Psoas muscle (tissue), 8 donors: Measurements from ENCODE around the gene IPO8. TPM values are rescaled to one million over a fixed set of nuclear protein-coding genes. Genes with fewer than 3 reads are reported as not detected.

ENCODE experiments used
- ATAC-seq, 4 donors: fragments of 200-7000 bp; cut with Tn5 transposase; one replicate each; pipeline ENCODE4 v1.9.1; 2020; ENCODE audit warnings: moderate library complexity in 3 of 4, mild to moderate bottlenecking in 2 of 4
- DNase-seq, 2 donors: peaks; one replicate each; pipeline ENCODE4 v3.0.0-alpha.2; 2020
- H3K27ac ChIP-seq: fragments of 200-600 bp; one replicate; pipeline ENCODE4 v1.8.0; 2022
- H3K27me3 ChIP-seq, 3 donors: fragments of 200-600 bp in 1 of 3; one replicate each; pipeline versions ENCODE4 v1.6.1 to v1.8.0; 2013 to 2022; ENCODE audit warnings: low read length in 2 of 3, mild to moderate bottlenecking in 2 of 3, moderate library complexity in 1 of 3; ENCODE audit not compliant: insufficient read depth in 3 of 3
- H3K36me3 ChIP-seq, 2 donors: fragments of 200-600 bp in 1 of 2; one replicate each; pipeline versions ENCODE4 v1.6.1 to v1.8.0; 2013 to 2022; ENCODE audit warnings: low read depth in 1 of 2, mild to moderate bottlenecking in 1 of 2, moderate library complexity in 1 of 2; ENCODE audit not compliant: insufficient read depth in 1 of 2
- H3K4me1 ChIP-seq: fragments of 200-600 bp; one replicate; pipeline ENCODE4 v1.8.0; 2022
- H3K4me3 ChIP-seq: fragments of 200-600 bp; one replicate; pipeline ENCODE4 v1.8.0; 2022; ENCODE audit warnings: mild to moderate bottlenecking
- H3K9me3 ChIP-seq: fragments of 200-600 bp; one replicate; pipeline ENCODE4 v1.8.0; 2022
- CTCF ChIP-seq: fragments of 200-600 bp; IDR thresholded peaks from one replicate; pipeline ENCODE4 v1.8.0; 2022; ENCODE audit warnings: antibody characterized with exemption
- WGBS, 3 donors: extraction: QIAGEN DNeasy Blood & Tissue Kit; methylation state at CpG; one replicate each; pipeline versions ENCODE4 v1.1.6 to v1.1.7; 2013; 5-methylcytosine and 5-hydroxymethylcytosine counted together
- intact Hi-C, 2 donors: fragments of 100-400 bp; cut with DNase I; formaldehyde crosslinking; loops; one replicate each; pipeline versions ENCODE4 v1.11.0 to v1.14.2; 2022
- polyA plus RNA-seq, 3 donors: library from polyadenylated mRNA; stranded (reverse); fragments of 200-250 nt; gene quantifications; one replicate each; pipeline ENCODE4 v1.2.3, GENCODE V29; 2013
- total RNA-seq, 4 donors: library from RNA; stranded (reverse); fragmentation: NEBNext Ultra II Directional in 2 of 4; extraction: Animal tissue kit (Norgen Biotek cat#: 25700) in 2 of 4; gene quantifications; one replicate each; pipeline versions ENCODE4 v1.2.1 to v1.2.4, GENCODE V29; 2021 to 2023
- donor health status: healthy with polysubstance abuse.
- donor health status: DM: no; HTN: no; CAD: no; lungs with moderate emphysema.
- donor health status: Bipolar disorder and iron deficiency.
- donor health status: healthy.
- donor health status: DM: yes; HTN: yes; CAD: no.
- donor health status: DM: no; HTN: no; CAD: no.
- donor health status: DM: no; HTN: no; CAD: no.
- donor health status: DM: yes; HTN: yes; CAD: no.

IPO8 gene
- total and polyA plus RNA-seq, 7 donors, result 9.8 to 37.2 (median 22.8) TPM

- Histone ChIP-seq H3K36me3 (peaks cover 0 to 4% of the 10 kb centered on the region in 2 donors), H3K27me3 (no peaks in the 10 kb centered on the region), H3K4me3 (no peak overlapping the region), H3K27ac (no peak overlapping the region), H3K9me3 (no peaks in the 10 kb centered on the region), H3K4me1 (peaks cover 3% of the 10 kb centered on the region)
- ATAC-seq (no peak), DNase-seq (no peak)
- intact Hi-C loops, result no loop called here
- TF ChIP-seq CTCF, result no peak
- WGBS, 3 donors, result 75 to 77% (median 76%) methylated on average over 6 of the region's 6 CpGs
Observed at GRCh38 chr12:30700216-30700900, 4.7 kb upstream of the IPO8 start.

- 89 to 96% (median 90%) methylated on average over 12 of the region's 12 CpGs for WGBS, 3 donors
- DNase-seq, result no peak
- intact Hi-C loops, result loop anchor here (5.0 kb wide), 2 partner anchors 54 to 109 kb away; partner anchors contain the start of gene CAPRIN2 (in 1 of the 2)
- no peaks in the 10 kb centered on the region for H3K27me3 ChIP-seq
- H3K27ac ChIP-seq, result no peak overlapping the region
- no peak overlapping the region for H3K4me3 ChIP-seq
- H3K4me1 ChIP-seq, result peaks cover 15% of the 10 kb centered on the region
- no peaks in the 10 kb centered on the region for H3K9me3 ChIP-seq
- TF ChIP-seq CTCF, result no peak
- ATAC-seq, result no peak
- no peaks in the 10 kb centered on the region for H3K36me3 ChIP-seq
Observed at GRCh38 chr12:30698346-30698745, 2.7 kb upstream of the IPO8 start.

GRCh38 chr12:30696943-30697342 is 1.3 kb upstream of the IPO8 start:
- intact Hi-C loops, result loop anchor here (2.0 to 5.0 kb wide), 3 partner anchors 55 to 110 kb away; partner anchors contain the start of gene CAPRIN2 (in 2 of the 2)
- no peak for TF ChIP-seq CTCF
- Histone ChIP-seq H3K9me3 (no peaks in the 10 kb centered on the region), H3K4me1 (peaks cover 28% of the 10 kb centered on the region), H3K4me3 (no peak overlapping the region), H3K27ac (no peak overlapping the region), H3K36me3 (no peaks in the 10 kb centered on the region), H3K27me3 (no peaks in the 10 kb centered on the region)
- ATAC-seq, result no peak
- no peak for DNase-seq
- WGBS, 3 donors, result 90 to 92% (median 91%) methylated on average over 7 of the region's 7 CpGs

GRCh38 chr12:30696486-30696885 is 817 bp upstream of the IPO8 start:
- peaks cover 33% of the 10 kb centered on the region for H3K4me1 ChIP-seq
- 84 to 89% (median 87%) methylated on average over 14 of the region's 14 CpGs for WGBS, 3 donors
- peak overlapping the region; percentile 84 for H3K27ac ChIP-seq
- H3K27me3 ChIP-seq, result no peaks in the 10 kb centered on the region
- ATAC-seq (no peak), DNase-seq (peak in 1 of 2 donors; percentile 48)
- H3K9me3 ChIP-seq, result no peaks in the 10 kb centered on the region
- TF ChIP-seq CTCF, result no peak
- peak overlapping the region; percentile 88 for H3K4me3 ChIP-seq
- intact Hi-C loops, result loop anchor here (2.0 to 5.0 kb wide), 3 partner anchors 56 to 111 kb away; partner anchors contain the start of gene CAPRIN2 (in 2 of the 2)
- H3K36me3 ChIP-seq, result no peaks in the 10 kb centered on the region
